Right ventricle myocardium superior (tissue), 1 donor: ENCODE results near the gene GPRC5C. TPM values are rescaled to one million over a fixed set of nuclear protein-coding genes. Genes with fewer than 3 reads are reported as not detected.
"Not testable (repeated sequence)": the region's sequence is repeated elsewhere in the genome, so short reads cannot be mapped to it uniquely, and the experiment has no call there.

Experiments used
- ATAC-seq: fragments of 200-7000 bp; cut with Tn5 transposase; one replicate; pipeline ENCODE4 v1.9.1; 2020; ENCODE audit warnings: mild to moderate bottlenecking; ENCODE audit not compliant: poor library complexity
- DNase-seq: peaks from one replicate; pipeline ENCODE4 v3.0.0-alpha.2; 2020
- intact Hi-C: fragments of 100-400 bp; cut with DNase I; formaldehyde crosslinking; loops from one replicate; pipeline ENCODE4 v1.11.2; 2022
- total RNA-seq: library from RNA; stranded (reverse); fragmentation: NEBNext Ultra II Directional; extraction: Animal tissue kit (Norgen Biotek cat#: 25700); gene quantifications from one replicate; pipeline ENCODE4 v1.2.1, GENCODE V29; 2021
- donor health status: DM: no; HTN: yes; CAD: no; lungs with severe emphysema.

Gene GPRC5C
- total RNA-seq, 1 donor from 2014 or later, result 30.5 TPM

- DNase-seq (no peak), ATAC-seq (no peak)
- intact Hi-C loops, result no loop called here
Observed at GRCh38 chr17:74403512-74404137, 28.3 kb upstream of the GPRC5C start.

DNA sequence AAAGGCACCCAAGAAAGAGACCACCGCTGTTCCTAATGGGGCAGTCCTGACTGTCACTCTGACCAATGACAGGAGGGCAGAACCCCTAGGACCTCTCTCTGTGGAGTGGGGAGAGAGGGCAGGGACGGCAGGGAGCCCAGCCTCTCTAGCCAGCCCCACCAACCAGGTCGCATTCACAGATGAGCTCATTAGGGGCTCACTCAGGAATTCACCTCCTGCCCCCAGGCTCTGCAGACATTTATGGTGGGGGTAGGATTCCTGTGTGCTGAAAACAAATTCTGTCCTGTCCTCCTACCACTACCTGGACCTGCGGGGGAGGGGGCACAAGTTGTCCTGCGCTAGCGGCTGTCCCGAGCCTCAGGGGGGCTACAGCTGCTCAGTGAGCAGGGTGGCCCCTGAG is 27.7 kb upstream of the GPRC5C start:
- no peak for DNase-seq
- no peak for ATAC-seq
- intact Hi-C loops, result no loop called here

GRCh38 chr17:74404789-74405188 is 27.1 kb upstream of the GPRC5C start:
- DNase-seq (no peak), ATAC-seq (no peak)
- intact Hi-C loops, result no loop called here

DNA sequence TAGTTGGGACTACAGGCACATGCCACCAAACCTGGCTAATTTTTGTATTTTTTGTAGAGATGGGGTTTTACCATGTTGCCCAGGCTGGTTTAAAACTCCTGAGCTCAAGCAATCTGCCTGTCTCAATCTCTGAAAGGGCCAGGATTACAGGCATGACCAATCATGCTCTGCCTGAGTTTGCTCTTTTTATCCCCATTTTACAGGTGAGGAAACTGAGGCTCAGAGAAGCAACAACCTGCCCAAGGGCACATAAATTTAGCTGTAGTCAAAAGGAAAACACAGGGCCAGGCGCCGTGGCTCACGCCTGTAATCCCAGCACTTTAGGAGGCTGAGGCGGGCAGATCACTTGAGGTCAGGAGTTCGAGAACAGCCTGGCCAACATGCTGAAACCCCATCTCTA is 26.6 kb upstream of the GPRC5C start:
- intact Hi-C loops, DNase-seq, ATAC-seq: not testable (repeated sequence)

GRCh38 chr17:74407384-74407783 is 24.5 kb upstream of the GPRC5C start:
- DNase-seq, result peak; percentile 1
- no peak for ATAC-seq
- intact Hi-C loops, result no loop called here

GRCh38 chr17:74408262-74408661 is 23.6 kb upstream of the GPRC5C start:
- DNase-seq, result peak; percentile 27
- no peak for ATAC-seq
- intact Hi-C loops, result no loop called here

GRCh38 chr17:74408815-74409214 is 23.1 kb upstream of the GPRC5C start:
- intact Hi-C loops, result no loop called here
- ATAC-seq (no peak), DNase-seq (peak; percentile 10)

DNA sequence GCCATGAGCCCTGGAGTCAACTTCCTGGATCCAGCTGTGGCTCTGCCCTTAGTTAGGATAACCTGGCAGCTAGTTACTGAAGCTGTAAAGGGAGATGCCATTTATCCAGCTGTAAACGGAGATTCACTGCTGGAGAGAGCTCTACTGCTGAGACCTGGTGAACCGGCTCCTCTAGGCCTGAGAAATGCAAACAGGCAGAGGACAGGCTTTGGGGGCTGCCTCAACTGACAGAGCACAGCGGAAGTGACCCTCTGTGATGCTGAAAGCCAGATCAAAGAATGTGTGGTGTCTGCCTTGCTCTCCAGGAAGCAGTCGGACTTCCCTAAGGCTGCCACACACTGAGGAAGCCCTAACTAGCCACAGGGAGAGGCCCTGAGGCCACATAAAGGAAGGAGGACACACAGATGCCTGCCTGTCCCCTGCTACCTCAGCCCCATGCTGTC is 21.9 kb upstream of the GPRC5C start:
- ATAC-seq (no peak), DNase-seq (no peak)
- intact Hi-C loops, result no loop called here

- intact Hi-C loops, result no loop called here
Observed at GRCh38 chr17:74412581-74412980, 19.3 kb upstream of the GPRC5C start.

GRCh38 chr17:74413491-74413890 is 18.4 kb upstream of the GPRC5C start:
- intact Hi-C loops, result no loop called here
- DNase-seq (no peak), ATAC-seq (no peak)

More at GRCh38 chr17:74412581-74412980, 19.3 kb upstream of the GPRC5C start:
- ATAC-seq (no peak), DNase-seq (peak; percentile 12)

GRCh38 chr17:74414510-74414909 is 17.4 kb upstream of the GPRC5C start:
- intact Hi-C loops, result no loop called here
- ATAC-seq (no peak), DNase-seq (peak; percentile 3)

- intact Hi-C loops, result no loop called here
- DNase-seq, result peak; percentile 1
- ATAC-seq, result no peak
Observed at GRCh38 chr17:74415608-74416396, 16.1 kb upstream of the GPRC5C start.

- ATAC-seq (peak; percentile 31), DNase-seq (peak; percentile 25)
- intact Hi-C loops, result no loop called here
Observed at GRCh38 chr17:74417178-74418045, 14.5 kb upstream of the GPRC5C start.

DNA sequence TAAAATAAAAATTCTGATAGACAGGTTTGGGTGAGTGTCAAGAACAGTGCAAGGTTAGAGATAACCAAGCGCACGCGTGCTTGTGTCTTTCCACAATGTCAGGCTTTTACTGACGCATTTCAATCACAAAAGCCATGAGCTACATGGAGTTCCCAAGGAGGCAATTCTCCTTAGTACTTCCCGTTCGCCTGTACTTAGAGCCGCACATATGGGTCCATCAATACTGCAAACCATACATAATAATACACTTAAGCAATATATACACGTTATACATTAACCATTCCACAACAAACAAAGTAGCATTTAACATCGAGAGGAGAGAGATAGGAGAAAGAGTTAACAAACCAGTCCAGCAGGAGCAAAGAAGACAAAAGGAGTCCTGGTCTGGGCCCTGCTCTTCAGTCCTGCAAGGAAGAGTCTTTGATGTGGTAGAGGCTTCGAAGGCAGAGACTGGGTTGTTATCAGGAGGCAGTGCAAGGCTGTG is 11.9 kb upstream of the GPRC5C start:
- ATAC-seq (no peak), DNase-seq (no peak)
- intact Hi-C loops, result no loop called here

GRCh38 chr17:74424117-74424516 is 7.8 kb upstream of the GPRC5C start:
- intact Hi-C loops, result no loop called here
- ATAC-seq (no peak), DNase-seq (no peak)

DNA sequence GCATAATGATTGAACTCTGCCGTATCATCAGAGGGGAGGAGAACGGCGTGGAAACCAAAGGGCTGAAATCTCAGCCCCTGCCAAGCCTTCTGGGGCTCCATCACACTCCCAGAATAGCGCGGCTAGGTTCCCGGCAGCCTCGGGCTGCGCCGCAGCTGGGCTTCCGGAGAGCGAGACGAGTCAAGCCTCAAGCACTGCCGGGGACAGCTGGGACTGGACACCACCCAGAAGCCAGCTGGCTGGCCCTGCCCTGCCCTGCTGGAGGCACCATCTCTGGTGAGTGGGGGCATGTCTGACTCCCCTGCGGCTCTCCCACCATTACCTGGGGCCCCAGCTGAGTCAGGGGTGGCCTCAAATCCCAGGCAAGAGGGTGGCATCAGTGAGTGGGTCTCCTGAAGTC is 7.2 kb upstream of the GPRC5C start:
- DNase-seq, result peak; percentile 72
- peak; percentile 84 for ATAC-seq
- intact Hi-C loops, result no loop called here

DNA sequence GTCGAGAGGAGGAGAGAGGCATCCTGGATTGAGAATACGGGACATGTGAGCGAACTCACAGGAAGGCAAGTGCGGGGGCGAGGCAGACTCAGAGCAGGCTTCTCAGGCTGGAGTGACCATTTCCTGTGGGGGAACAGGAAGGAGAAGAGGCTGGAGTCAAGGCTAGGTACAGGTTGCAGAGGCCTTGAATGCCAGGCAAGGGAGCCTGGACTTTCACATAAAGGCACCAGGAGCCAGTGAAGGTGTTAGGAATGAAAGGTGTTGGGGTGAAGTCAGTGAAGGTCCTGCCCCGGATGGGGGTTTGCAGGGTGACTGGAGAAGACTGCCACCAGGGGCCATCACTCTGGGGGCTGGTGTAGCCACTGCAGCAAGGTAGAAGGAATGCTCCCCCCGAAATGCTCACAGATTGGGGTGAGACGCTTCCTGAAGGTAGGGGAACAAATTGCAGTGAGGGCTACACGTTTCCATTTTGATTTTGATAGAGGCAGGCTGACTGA is 5.3 kb upstream of the GPRC5C start:
- intact Hi-C loops, result no loop called here
- DNase-seq (peak; percentile 5), ATAC-seq (no peak)

DNA sequence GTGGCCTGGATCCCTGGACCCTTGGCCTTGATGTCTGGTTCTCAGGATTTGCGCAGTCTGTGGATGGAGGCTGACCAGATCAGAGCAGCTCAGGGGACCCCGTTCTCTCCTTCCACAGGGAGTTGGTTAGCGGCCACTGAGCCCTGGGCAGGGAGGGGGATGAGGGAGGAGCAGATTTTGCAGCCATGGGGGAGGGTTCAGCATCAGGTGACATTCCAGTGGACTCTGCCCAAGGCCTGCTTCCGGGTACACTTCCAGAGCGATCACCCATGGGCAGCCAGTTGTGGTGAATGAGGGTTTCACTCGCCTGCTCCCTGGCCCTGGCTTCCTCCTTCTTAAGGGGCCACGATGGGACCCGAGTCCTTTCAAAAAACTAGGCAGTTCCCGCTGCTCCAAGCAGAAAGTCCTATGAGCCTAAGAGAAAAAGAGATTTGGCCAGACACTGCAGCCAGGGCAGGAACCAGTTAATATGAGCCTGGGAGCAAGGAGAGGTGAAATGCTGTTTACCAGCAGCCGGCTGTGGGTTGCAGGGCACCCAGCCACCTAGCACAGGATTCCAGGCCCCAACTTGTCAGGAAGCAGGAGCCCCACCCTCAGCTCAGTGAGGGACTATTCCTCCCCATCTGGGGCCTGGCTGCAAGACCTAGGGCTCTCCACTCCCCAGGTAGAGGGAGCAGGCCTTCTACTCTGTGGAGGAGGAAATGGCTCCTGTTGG is 4.7 kb upstream of the GPRC5C start:
- no peak for DNase-seq
- intact Hi-C loops, result no loop called here
- peak; percentile 34 for ATAC-seq
